ENCODE results near the gene NFASC.

DNA sequence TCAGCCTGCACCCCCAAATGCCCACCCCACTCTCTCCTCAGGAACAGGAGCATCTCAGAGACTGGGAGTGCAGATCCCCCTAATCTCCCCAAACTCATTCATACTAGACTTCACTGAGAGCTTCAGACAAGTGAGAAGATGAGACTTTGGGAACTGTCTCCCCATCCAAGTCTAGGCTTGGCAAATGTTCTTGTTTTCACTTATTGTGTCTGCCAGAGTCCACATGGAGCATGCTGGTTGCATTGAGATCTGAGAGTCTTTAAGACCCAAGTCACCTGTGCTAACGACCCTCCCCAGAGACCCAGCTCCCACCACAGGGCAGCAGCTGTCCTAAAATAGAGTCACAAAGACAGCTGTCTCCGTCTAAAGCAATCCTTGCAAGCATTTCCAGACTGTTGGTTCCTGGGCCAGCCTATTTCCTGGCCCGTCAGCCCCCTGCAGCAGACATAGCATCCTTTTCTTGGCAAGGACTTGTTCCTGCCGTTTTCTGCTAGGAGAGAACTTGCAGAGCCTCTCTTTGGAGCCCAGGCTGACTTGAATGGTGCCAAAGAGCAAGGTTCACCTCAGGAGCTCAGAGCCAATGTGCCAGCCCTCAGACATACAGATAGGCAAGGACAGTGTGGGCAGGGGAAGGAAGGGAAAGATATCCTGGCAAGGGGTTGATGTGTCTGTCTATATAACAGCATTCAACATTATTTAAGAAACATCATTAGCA is 170.5 kb downstream of the NFASC start:
- TF ChIP-seq, protein P1, sequence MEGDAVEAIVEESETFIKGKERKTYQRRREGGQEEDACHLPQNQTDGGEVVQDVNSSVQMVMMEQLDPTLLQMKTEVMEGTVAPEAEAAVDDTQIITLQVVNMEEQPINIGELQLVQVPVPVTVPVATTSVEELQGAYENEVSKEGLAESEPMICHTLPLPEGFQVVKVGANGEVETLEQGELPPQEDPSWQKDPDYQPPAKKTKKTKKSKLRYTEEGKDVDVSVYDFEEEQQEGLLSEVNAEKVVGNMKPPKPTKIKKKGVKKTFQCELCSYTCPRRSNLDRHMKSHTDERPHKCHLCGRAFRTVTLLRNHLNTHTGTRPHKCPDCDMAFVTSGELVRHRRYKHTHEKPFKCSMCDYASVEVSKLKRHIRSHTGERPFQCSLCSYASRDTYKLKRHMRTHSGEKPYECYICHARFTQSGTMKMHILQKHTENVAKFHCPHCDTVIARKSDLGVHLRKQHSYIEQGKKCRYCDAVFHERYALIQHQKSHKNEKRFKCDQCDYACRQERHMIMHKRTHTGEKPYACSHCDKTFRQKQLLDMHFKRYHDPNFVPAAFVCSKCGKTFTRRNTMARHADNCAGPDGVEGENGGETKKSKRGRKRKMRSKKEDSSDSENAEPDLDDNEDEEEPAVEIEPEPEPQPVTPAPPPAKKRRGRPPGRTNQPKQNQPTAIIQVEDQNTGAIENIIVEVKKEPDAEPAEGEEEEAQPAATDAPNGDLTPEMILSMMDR (IDR thresholded peaks at IDR 0.05): no peak
- no peak for TF ChIP-seq POLR2A (IDR thresholded peaks at IDR 0.05)
- TF ChIP-seq EP300 (IDR thresholded peaks at IDR 0.05): no peak
- no peak for TF ChIP-seq POLR2AphosphoS5 (IDR thresholded peaks at IDR 0.05)

All from suprapubic skin (tissue), 4 donors.